ENCODE results near the gene PGF.

Gene PGF

GRCh38 chr14:74954947-74955228, 509 bp downstream of the PGF start:
- no peak for DNase-seq

- DNase-seq: no peak
Measured at GRCh38 chr14:74954232-74954946, 1.0 kb downstream of the PGF start.

GRCh38 chr14:74953686-74954085, 1.7 kb downstream of the PGF start:
- no peak for DNase-seq

GRCh38 chr14:74952697-74953484, 2.5 kb downstream of the PGF start:
- no peak for DNase-seq

GRCh38 chr14:74952180-74952665, 3.2 kb downstream of the PGF start:
- DNase-seq: no peak

- no peak for DNase-seq
Measured at GRCh38 chr14:74951443-74952179, 3.8 kb downstream of the PGF start.

- no peak for DNase-seq
Measured at GRCh38 chr14:74950795-74951442, 4.5 kb downstream of the PGF start.

GRCh38 chr14:74949859-74950573, 5.4 kb downstream of the PGF start:
- no peak for DNase-seq

GRCh38 chr14:74949191-74949601, 6.2 kb downstream of the PGF start:
- DNase-seq: no peak

- no peak for DNase-seq
Measured at GRCh38 chr14:74948228-74949175, 6.9 kb downstream of the PGF start.

GRCh38 chr14:74947353-74948227, 7.8 kb downstream of the PGF start:
- DNase-seq: no peak

GRCh38 chr14:74946659-74947281, 8.6 kb downstream of the PGF start:
- DNase-seq: no peak

- peak; percentile 46 for DNase-seq
Measured at GRCh38 chr14:74945852-74946658, 9.3 kb downstream of the PGF start.

- no peak for DNase-seq
Measured at GRCh38 chr14:74945261-74945851, 10.0 kb downstream of the PGF start.

- no peak for DNase-seq
Measured at GRCh38 chr14:74942608-74943007, 12.8 kb downstream of the PGF start.

- DNase-seq: no peak
Measured at GRCh38 chr14:74942181-74942580, 13.2 kb downstream of the PGF start.

GRCh38 chr14:74941676-74942097, 13.7 kb downstream of the PGF start:
- peak; percentile 41 for DNase-seq

- DNase-seq: no peak
Measured at GRCh38 chr14:74940956-74941565, 14.3 kb downstream of the PGF start.

Measured in activated CD4-positive, alpha-beta T cell treated with anti-CD3 and anti-CD28 coated beads for 1 hour (primary cell).